Measurements from ENCODE around the gene KDM4B.
A peak's percentile ranks its signal among the peaks of the same experiment; 100 is the strongest.

DNA sequence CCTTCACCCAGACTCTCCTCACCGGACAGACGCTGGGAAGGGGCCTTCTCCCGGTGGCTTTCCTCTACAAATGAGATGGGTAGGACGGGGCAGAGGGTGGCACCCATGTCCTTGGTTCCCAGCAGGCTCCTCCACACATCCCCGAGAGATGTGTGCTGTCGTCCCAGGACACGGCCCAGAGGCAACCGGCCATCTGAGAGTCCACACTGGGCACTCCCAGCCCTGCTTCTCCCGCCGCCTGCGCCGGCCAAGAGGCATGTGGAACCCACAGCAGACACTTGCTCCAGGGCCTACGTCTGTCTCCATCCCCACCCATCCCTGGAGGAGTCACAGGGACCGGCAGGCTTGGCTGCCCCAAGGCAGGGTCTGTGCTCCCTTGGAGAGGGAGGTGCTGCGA is 179.9 kb downstream of the KDM4B start:
- TF ChIP-seq POLR2AphosphoS5 (IDR thresholded peaks at IDR 0.05; ENCODE audit: low read depth, low read length) (peak; percentile 45; the same call in 1 of the 2 replicates), POLR2A (IDR thresholded peaks at IDR 0.05; ENCODE audit: low read depth, low read length) (peak; percentile 12; the same call in 1 of the 2 replicates)

All from GM12892 (cell line).